ENCODE results near the gene CERS2. TPM values are rescaled to one million over a fixed set of nuclear protein-coding genes. Genes with fewer than 3 reads are reported as not detected.

Gene CERS2
- total and polyA plus RNA-seq, 2 of the 8 experiments (the other 6 are each of a cell fraction or from before 2014, with no cell fraction given): 216 to 237 TPM

DNA sequence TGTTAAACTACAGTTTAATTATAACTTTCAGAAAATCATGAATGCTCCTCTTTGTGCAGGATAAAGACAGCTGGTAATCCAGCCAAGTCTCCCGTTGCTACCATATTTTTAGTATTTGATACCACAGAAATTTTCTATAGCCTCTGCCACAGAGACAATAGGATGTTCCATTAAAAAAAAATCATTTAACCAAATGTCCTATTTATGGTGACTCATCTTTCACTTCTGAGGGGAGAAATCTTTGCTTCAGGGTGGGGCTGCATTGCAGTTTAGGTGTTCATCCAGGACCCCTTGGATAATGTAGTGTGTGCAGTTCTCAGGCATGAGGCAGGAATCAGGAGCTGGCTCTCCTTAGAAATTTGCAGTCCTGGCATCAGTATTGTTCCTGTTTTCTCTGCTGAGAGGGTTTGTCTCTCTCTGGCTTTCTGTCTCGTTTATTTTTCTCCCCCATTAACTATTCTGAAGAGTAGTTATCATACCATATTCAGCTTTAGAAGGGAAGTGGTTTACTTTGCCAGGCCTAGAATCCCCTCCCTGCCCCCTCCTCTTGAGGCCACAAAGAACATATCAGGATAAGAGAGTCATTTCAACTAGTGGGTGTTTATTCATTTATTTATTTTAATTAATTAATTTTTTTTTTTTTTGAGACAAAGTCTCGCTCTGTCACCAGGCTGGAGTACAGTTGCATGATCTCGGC is 36.7 kb upstream of the CERS2 start:
- no peak for DNase-seq (ENCODE audit: low read depth in 1 of 2, low spot score in 2 of 2)
- no peaks in the 10 kb centered on the region for H3K79me1 ChIP-seq (ENCODE audit: low read depth, low read length)
- no peaks in the 10 kb centered on the region for H3K27me3 ChIP-seq (replicated peaks in 1 of 4; ENCODE audit: control insufficient read depth in 3 of 4, extremely low read depth in 1 of 4, insufficient read depth in 3 of 4, low read length in 3 of 4)
- H3K23me2 ChIP-seq (ENCODE audit: low read depth, low read length): peaks cover 4% of the 10 kb centered on the region
- H3K14ac ChIP-seq (ENCODE audit: insufficient read length): no peak overlapping the region
- no peak overlapping the region for H3K4me3 ChIP-seq (ENCODE audit: extremely low read depth in 1 of 4, insufficient read depth in 2 of 4, low read depth in 3 of 4, low read length in 4 of 4)
- H3K4ac ChIP-seq (replicated peaks; ENCODE audit: insufficient read length, low read depth, low read length): no peak overlapping the region
- no peak overlapping the region for H2AFZ ChIP-seq (ENCODE audit: low read length)
- peaks cover 5 to 9% (median 6%) of the 10 kb centered on the region in 4 experiments; a peak in 6 of 7 replicates for H3K4me1 ChIP-seq (replicated peaks in 1 of 4; ENCODE audit: control insufficient read depth in 3 of 4, insufficient read depth in 4 of 4, low read length in 3 of 4)
- H3K9me3 ChIP-seq (ENCODE audit: insufficient read depth in 2 of 2, low read depth in 1 of 2, low read length in 1 of 2): no peaks in the 10 kb centered on the region
- no peak overlapping the region for H2BK5ac ChIP-seq (ENCODE audit: low read depth, low read length)
- H3K56ac ChIP-seq (replicated peaks; ENCODE audit: insufficient read length, low read depth, low read length): no peak overlapping the region
- no peak overlapping the region for H4K5ac ChIP-seq (ENCODE audit: insufficient read length, low read depth, low read length)
- H4K20me1 ChIP-seq (replicated peaks in 1 of 2; ENCODE audit: control insufficient read depth in 1 of 2, insufficient read depth in 2 of 2, low read length in 2 of 2): no peaks in the 10 kb centered on the region
- no peak overlapping the region for H3K9ac ChIP-seq (replicated peaks in 1 of 4; ENCODE audit: extremely low read depth in 1 of 4, low read depth in 3 of 4, low read length in 3 of 4)
- H2BK120ac ChIP-seq (replicated peaks; ENCODE audit: low read depth, low read length): no peak overlapping the region
- H3K36me3 ChIP-seq (ENCODE audit: control insufficient read depth in 2 of 4, insufficient read depth in 4 of 4, low read length in 3 of 4): no peaks in the 10 kb centered on the region
- no peak overlapping the region for H2BK12ac ChIP-seq (ENCODE audit: low read depth, low read length)
- no peak overlapping the region for H3K18ac ChIP-seq (ENCODE audit: extremely low read depth, low read length)
- no peak for FAIRE-seq
- H3K23ac ChIP-seq (ENCODE audit: insufficient read length): no peak overlapping the region
- no peak overlapping the region for H4K91ac ChIP-seq (replicated peaks; ENCODE audit: insufficient read length, low read length)
- H4K8ac ChIP-seq (ENCODE audit: extremely low read depth, insufficient read depth, low read length): no peak overlapping the region
- ChIA-PET CTCF (ENCODE audit: partially characterized antibody) (interaction anchor here (0.5 to 1.4 kb wide), 5 partner anchors 10 to 297 kb away, joined by 3 to 8 read pairs (median 3); no protein-coding TSS in a partner anchor), POLR2A (ENCODE audit: partially characterized antibody) (interaction anchor here (0.7 to 1.3 kb wide), 3 partner anchors 31 to 576 kb away, joined by 3 read pairs; no protein-coding TSS in a partner anchor)
- no peak overlapping the region for H2BK15ac ChIP-seq (ENCODE audit: low read length)
- no peak overlapping the region for H3K27ac ChIP-seq (ENCODE audit: low read depth, low read length)
- H3K4me2 ChIP-seq (ENCODE audit: insufficient read depth in 1 of 2, low read depth in 2 of 2, low read length in 2 of 2): no peak overlapping the region
- no peak overlapping the region for H2BK20ac ChIP-seq (ENCODE audit: low read length)
- peaks cover 0 to 5% of the 10 kb centered on the region in 2 experiments; a peak in 2 of 4 replicates for H3K79me2 ChIP-seq (ENCODE audit: control insufficient read depth in 1 of 2, insufficient read depth in 2 of 2, low read length in 2 of 2)
- H2AK5ac ChIP-seq (ENCODE audit: low read depth, low read length): no peak overlapping the region
- 91% methylated on average over 4 of the region's 4 CpGs; no CpG with 5 or more reads in 1 of the 2 experiments for WGBS, 2 experiments (ENCODE audit: extremely low coverage in 1 of 2, insufficient coverage in 1 of 2, insufficient read length in 1 of 2, insufficient replicate concordance in 2 of 2, low coverage in 1 of 2, low lambda C conversion rate in 2 of 2, missing lambda C conversion rate in 1 of 2)
- no peak for TF ChIP-seq CHD1 (IDR thresholded peaks at IDR 0.05; ENCODE audit: low read depth, low read length)
- TF ChIP-seq, protein P1, sequence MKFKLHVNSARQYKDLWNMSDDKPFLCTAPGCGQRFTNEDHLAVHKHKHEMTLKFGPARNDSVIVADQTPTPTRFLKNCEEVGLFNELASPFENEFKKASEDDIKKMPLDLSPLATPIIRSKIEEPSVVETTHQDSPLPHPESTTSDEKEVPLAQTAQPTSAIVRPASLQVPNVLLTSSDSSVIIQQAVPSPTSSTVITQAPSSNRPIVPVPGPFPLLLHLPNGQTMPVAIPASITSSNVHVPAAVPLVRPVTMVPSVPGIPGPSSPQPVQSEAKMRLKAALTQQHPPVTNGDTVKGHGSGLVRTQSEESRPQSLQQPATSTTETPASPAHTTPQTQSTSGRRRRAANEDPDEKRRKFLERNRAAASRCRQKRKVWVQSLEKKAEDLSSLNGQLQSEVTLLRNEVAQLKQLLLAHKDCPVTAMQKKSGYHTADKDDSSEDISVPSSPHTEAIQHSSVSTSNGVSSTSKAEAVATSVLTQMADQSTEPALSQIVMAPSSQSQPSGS (IDR thresholded peaks at IDR 0.05; ENCODE audit: low read length): no peak
- TF ChIP-seq RXRA (IDR thresholded peaks at IDR 0.05; ENCODE audit: insufficient read depth, low read depth, low read length): no peak
- no peak for TF ChIP-seq RFX5 (IDR thresholded peaks at IDR 0.05; ENCODE audit: borderline replicate concordance, low read depth, low read length)
- TF ChIP-seq KDM1A (IDR thresholded peaks at IDR 0.05; ENCODE audit: borderline replicate concordance, low read length): no peak
- no peak for TF ChIP-seq CEBPB (IDR thresholded peaks at IDR 0.05; ENCODE audit: low read depth, low read length)
- TF ChIP-seq RAD21 (IDR thresholded peaks at IDR 0.05 in 1 of 2, conservative IDR thresholded peaks at IDR 0.05 in 1 of 2; ENCODE audit: low read depth in 2 of 2, low read length in 2 of 2): no peak
- TF ChIP-seq TEAD4 (IDR thresholded peaks at IDR 0.05; ENCODE audit: low read depth, low read length): no peak
- no peak for TF ChIP-seq SP1 (IDR thresholded peaks at IDR 0.05; ENCODE audit: low read depth, low read length)
- no peak for TF ChIP-seq RBBP5 (IDR thresholded peaks at IDR 0.05; ENCODE audit: borderline replicate concordance, low read depth, low read length)
- TF ChIP-seq EP300 (IDR thresholded peaks at IDR 0.05; ENCODE audit: borderline replicate concordance in 1 of 2, low read depth in 2 of 2, low read length in 2 of 2): no peak

Data from H1 (cell line).